ENCODE data around the gene UBE2I.

- TF ChIP-seq EMX1 (CRISPR knock-in tag; IDR thresholded peaks at IDR 0.05) (no peak), RELA (CRISPR knock-in tag; IDR thresholded peaks at IDR 0.05; ENCODE audit: borderline replicate concordance) (no peak), FOXK1 (CRISPR knock-in tag; IDR thresholded peaks at IDR 0.05) (no peak), FOXP4 (CRISPR knock-in tag; IDR thresholded peaks at IDR 0.05) (no peak)
- TF ChIP-seq, protein P1, sequence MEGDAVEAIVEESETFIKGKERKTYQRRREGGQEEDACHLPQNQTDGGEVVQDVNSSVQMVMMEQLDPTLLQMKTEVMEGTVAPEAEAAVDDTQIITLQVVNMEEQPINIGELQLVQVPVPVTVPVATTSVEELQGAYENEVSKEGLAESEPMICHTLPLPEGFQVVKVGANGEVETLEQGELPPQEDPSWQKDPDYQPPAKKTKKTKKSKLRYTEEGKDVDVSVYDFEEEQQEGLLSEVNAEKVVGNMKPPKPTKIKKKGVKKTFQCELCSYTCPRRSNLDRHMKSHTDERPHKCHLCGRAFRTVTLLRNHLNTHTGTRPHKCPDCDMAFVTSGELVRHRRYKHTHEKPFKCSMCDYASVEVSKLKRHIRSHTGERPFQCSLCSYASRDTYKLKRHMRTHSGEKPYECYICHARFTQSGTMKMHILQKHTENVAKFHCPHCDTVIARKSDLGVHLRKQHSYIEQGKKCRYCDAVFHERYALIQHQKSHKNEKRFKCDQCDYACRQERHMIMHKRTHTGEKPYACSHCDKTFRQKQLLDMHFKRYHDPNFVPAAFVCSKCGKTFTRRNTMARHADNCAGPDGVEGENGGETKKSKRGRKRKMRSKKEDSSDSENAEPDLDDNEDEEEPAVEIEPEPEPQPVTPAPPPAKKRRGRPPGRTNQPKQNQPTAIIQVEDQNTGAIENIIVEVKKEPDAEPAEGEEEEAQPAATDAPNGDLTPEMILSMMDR (IDR thresholded peaks at IDR 0.05): no peak
Measured at GRCh38 chr16:1338855-1339675, 29.6 kb downstream of the UBE2I start.

All from WTC11 (cell line).